Stimulated activated naive CD8-positive, alpha-beta T cell treated with anti-CD3 and anti-CD28 coated beads, Interleukin-15, amount 100 ng/mL, for 72 hours (primary cell): ENCODE results near the gene SPG7.
A peak's percentile ranks its signal among the peaks of the same experiment; 100 is the strongest.
"Not testable (repeated sequence)": the region's sequence is repeated elsewhere in the genome, so short reads cannot be mapped to it uniquely, and the experiment has no call there.

ENCODE experiments used
- ATAC-seq: fragments of 150-1000 bp; cut with Tn5 transposase; 2 replicates; pipeline ENCODE4 v1.10.0; 2021; ENCODE audit warnings: mild to moderate bottlenecking, moderate library complexity
- DNase-seq, 2 donors: peaks; one replicate each; pipeline ENCODE4 v3.0.0; 2021 to 2022
- H3K27ac Mint-ChIP-seq, 2 donors: one replicate each; pipeline ENCODE4 v1.8.0; 2022; ENCODE audit warnings: mild to moderate bottlenecking in 2 of 2, mixed read lengths in 2 of 2, moderate library complexity in 2 of 2
- H3K27me3 Mint-ChIP-seq: one replicate; pipeline ENCODE4 v1.8.0; 2022; ENCODE audit warnings: mixed read lengths
- H3K4me1 Mint-ChIP-seq: one replicate; pipeline ENCODE4 v1.8.0; 2022; ENCODE audit warnings: mild to moderate bottlenecking, mixed read lengths
- H3K4me3 Mint-ChIP-seq, 2 donors: one replicate each; pipeline ENCODE4 v1.8.0; 2022; ENCODE audit warnings: mild to moderate bottlenecking in 2 of 2, mixed read lengths in 2 of 2, moderate library complexity in 1 of 2
- H3K9me3 Mint-ChIP-seq, 2 donors: one replicate each; pipeline ENCODE4 v1.8.0; 2022; ENCODE audit warnings: mixed read lengths in 2 of 2

The SPG7 gene

GRCh38 chr16:89581045-89581695 lies 73.0 kb downstream of the SPG7 start:
- no peak overlapping the region for H3K27ac Mint-ChIP-seq
- no peaks in the 10 kb centered on the region for H3K4me1 Mint-ChIP-seq
- DNase-seq: no peak
- ATAC-seq: no peak
- no peaks in the 10 kb centered on the region for H3K9me3 Mint-ChIP-seq
- peaks cover 9% of the 10 kb centered on the region for H3K27me3 Mint-ChIP-seq
- H3K4me3 Mint-ChIP-seq: no peak overlapping the region

DNA sequence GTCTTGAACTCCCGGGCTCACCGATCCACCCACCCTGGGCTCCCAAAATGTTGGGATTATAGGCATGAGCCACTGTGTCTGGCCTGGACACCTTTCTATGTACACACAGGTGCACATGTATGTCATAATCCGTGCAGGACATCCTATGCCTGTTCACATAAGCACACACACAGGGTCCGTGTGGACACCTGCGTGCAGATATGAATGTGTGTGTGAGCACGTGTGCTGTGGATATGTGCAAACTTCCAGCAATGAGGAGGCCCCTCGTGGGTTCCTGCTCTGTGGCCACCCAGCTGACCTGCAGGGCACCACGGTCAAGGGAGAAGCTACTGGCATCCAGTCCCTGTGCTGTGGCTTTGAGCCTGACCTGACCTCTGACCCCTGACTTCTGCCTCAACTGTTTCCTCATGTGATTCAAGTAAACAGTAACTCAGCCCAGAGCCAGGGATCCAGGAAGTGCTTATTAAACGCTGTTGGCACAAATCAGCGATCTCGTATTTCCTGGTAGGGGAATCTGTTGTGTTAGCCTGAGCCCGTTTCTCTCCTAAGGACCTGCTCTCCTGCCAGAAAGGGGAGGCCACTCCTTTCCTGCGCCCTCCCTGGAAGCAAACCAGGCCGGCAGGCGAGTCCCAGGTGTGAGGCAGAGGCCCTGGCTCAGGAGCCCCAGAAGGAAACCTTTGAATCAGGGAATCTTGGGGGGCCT lies 73.8 kb downstream of the SPG7 start:
- DNase-seq (no peak), ATAC-seq (no peak)
- H3K4me1 Mint-ChIP-seq: no peaks in the 10 kb centered on the region
- no peaks in the 10 kb centered on the region for H3K9me3 Mint-ChIP-seq
- peaks cover 7% of the 10 kb centered on the region for H3K27me3 Mint-ChIP-seq
- no peak overlapping the region for H3K27ac Mint-ChIP-seq
- no peak overlapping the region for H3K4me3 Mint-ChIP-seq

GRCh38 chr16:89582614-89583196 lies 74.5 kb downstream of the SPG7 start:
- no peak overlapping the region for H3K27ac Mint-ChIP-seq
- H3K9me3 Mint-ChIP-seq: no peaks in the 10 kb centered on the region
- no peaks in the 10 kb centered on the region for H3K27me3 Mint-ChIP-seq
- DNase-seq: no peak
- no peak overlapping the region for H3K4me3 Mint-ChIP-seq
- no peak for ATAC-seq
- no peaks in the 10 kb centered on the region for H3K4me1 Mint-ChIP-seq

- H3K9me3 Mint-ChIP-seq: no peaks in the 10 kb centered on the region
- H3K27ac Mint-ChIP-seq: no peak overlapping the region
Measured at GRCh38 chr16:89583197-89583894, 75.1 kb downstream of the SPG7 start.

DNA sequence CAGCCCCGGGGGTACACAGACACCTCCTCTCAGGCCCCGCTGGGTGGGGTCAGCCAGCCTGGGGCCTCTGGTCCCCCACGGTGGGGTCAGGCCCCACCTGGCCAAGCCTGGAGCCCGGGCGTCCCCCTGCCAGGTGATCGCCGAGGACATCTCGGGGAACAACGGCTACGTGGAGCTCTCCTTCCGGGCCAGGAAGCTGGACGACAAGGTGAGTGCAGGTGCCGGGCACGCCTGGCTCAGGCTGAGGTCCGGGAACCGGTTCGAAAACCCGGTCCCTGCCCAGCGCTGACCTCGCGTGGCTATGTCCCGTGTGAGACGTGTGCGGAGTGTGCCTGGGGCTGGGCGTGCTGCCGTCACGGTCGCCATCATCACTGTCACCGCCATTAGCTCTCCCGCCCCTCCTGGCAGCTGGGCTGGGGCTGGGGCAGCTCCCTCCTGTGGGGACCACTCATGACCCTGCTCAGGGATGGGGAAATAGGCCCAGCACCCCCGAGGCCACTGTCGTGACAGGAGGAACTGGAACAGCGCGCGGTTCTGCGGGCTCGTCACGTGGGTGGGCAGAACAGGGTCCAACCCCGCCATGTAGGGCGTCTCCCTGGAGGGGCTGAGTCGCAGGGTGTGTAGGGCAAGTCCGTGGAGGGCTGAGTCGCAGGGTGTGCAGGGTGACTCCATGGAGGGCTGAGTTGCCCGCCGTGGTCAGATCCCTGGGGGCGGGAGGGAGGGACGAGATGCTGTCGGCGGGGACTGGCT lies 75.9 kb downstream of the SPG7 start:
- H3K9me3 Mint-ChIP-seq: no peaks in the 10 kb centered on the region
- no peak for ATAC-seq
- no peaks in the 10 kb centered on the region for H3K4me1 Mint-ChIP-seq
- H3K4me3 Mint-ChIP-seq: no peak overlapping the region
- no peak overlapping the region for H3K27ac Mint-ChIP-seq
- no peak for DNase-seq
- no peaks in the 10 kb centered on the region for H3K27me3 Mint-ChIP-seq

More at GRCh38 chr16:89583197-89583894, 75.1 kb downstream of the SPG7 start:
- Mint-ChIP-seq H3K4me1 (no peaks in the 10 kb centered on the region), H3K4me3 (no peak overlapping the region), H3K27me3 (no peaks in the 10 kb centered on the region)
- ATAC-seq (no peak), DNase-seq (no peak)

DNA sequence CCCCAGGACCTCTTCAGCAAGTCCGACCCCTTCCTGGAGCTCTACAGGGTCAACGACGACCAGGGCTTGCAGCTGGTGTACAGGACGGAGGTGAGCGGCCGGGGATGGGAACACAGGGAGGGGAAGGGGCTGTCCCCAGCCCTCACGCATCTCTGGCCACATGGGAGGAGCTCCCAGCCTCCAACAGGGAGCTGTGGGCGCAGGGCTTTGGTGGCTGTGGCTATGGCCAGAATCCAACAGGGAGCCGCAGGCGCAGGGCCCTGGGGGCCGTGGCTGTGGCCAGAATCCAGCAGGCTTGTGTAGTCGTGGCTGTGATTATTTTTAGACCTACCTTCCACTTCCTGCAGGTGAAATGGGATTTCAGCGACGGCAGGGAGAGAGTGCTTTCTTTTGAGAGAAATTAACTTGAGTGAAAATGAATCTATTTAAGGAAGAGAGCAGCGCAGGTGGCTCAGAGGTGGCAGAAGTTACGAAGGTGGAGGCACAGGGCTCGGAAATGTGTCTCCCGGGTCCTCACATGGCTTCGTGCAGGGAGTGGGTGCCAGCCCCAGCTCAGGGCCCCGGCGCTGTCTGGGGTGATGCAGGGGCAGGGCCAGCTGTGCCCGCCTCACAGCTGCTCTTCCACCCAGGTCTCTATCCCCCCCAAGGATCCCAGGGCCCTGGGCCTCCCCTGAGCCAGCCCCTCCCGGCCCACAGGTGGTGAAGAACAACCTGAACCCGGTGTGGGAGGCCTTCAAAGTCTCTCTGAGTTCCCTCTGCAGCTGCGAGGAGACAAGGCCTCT lies 76.8 kb downstream of the SPG7 start:
- H3K4me1 Mint-ChIP-seq: no peaks in the 10 kb centered on the region
- H3K9me3 Mint-ChIP-seq: no peaks in the 10 kb centered on the region
- ATAC-seq (no peak), DNase-seq (no peak)
- no peak overlapping the region for H3K4me3 Mint-ChIP-seq
- no peak overlapping the region for H3K27ac Mint-ChIP-seq
- H3K27me3 Mint-ChIP-seq: no peaks in the 10 kb centered on the region

DNA sequence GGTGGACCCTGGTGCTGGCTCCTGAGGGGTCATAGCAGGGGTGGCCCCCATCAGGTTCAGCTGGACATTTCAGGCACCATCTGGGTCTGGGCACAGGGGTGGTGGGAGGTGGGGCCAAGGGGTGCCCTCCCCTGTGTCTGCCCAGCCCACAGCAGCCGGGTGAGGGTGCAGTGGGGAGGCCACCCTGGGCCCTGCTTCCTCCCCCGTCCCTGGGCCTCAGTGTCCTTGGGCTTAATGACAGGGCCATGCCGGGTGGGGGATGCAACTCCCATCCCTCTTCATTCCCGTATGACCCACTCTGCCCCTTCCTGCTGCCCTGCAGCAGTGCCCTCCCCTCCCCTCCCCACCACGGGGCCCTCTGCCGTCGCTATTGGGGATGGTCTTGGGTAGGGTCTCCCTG lies 78.0 kb downstream of the SPG7 start:
- ATAC-seq: peak; percentile 39
- no peak overlapping the region for H3K27ac Mint-ChIP-seq
- no peaks in the 10 kb centered on the region for H3K27me3 Mint-ChIP-seq
- H3K9me3 Mint-ChIP-seq: no peaks in the 10 kb centered on the region
- H3K4me3 Mint-ChIP-seq: no peak overlapping the region
- DNase-seq: no peak
- no peaks in the 10 kb centered on the region for H3K4me1 Mint-ChIP-seq

DNA sequence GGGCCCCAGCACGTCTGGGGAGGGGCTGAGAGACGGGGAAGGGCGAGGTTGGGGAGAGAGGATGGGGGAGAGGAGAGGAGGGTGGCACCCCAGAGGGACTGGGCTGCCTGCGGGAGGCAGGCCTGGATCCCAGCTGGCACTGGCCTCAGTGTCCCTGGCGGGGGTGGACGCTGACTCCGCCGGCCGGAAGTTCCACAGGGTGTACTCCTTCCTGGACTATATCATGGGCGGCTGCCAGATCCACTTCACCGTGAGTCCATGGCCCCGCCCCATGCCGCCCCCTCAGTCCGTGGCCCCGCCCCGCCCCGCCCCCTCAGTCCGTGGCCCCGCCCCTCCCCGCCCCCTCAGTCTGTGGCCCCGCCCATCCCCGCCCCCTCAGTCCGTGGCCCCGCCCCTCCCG lies 78.7 kb downstream of the SPG7 start:
- Mint-ChIP-seq H3K27ac (no peak overlapping the region), H3K9me3 (no peaks in the 10 kb centered on the region), H3K4me3 (no peak overlapping the region)

DNA sequence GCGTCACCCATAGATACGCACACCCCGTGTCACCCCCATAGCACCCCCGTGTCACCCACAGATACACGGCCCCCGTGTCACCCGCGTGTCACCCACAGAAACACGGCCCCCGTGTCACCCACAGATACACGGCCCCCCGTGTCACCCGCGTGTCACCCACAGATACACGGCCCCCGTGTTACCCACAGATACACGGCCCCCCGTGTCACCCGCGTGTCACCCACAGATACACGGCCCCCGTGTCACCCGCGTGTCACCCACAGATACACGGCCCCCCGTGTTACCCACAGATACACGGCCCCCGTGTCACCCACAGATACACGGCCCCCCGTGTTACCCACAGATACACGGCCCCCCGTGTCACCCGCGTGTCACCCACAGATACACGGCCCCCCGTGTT lies 79.5 kb downstream of the SPG7 start:
- not testable (repeated sequence) for H3K4me1 Mint-ChIP-seq

More for the DNA sequence above, 78.7 kb downstream of the SPG7 start:
- Mint-ChIP-seq H3K27me3 (no peaks in the 10 kb centered on the region), H3K4me1 (no peaks in the 10 kb centered on the region)
- DNase-seq (no peak), ATAC-seq (no peak)

DNA sequence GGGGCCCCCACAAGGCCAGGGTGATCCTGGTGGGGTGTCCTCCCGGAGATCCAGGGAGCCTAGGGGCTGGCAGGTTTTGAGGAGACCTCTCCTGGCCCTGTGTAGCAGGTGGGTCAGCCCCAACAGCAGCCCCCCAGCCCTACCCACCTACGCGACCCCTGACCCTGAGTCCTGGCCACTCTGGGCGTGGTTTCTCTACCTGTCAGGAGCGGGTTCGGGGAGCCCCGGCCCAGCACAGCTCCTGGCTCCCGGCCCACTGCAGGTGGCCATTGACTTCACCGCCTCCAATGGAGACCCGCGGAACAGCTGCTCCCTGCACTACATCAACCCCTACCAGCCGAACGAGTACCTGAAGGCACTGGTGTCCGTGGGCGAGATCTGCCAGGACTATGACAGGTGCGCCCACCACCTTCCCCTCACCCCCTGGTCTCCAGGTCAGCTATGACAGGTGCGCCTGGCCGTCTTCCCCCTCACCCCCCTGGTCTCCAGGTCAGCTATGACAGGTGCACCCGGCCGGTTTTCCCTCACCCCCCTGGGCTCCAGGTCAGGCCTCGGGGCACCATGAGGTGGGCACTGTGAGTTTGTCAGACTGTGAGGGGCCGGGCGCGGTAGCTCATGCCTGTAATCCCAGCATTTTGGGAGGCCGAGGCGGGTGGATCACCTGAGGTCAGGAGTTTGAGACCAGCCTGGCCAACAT lies 80.4 kb downstream of the SPG7 start:
- Mint-ChIP-seq H3K9me3 (no peaks in the 10 kb centered on the region), H3K4me1 (peaks cover 2% of the 10 kb centered on the region), H3K27ac (no peak overlapping the region), H3K27me3 (no peaks in the 10 kb centered on the region), H3K4me3 (no peak overlapping the region)
- DNase-seq (no peak), ATAC-seq (no peak)

More for the DNA sequence above, 79.5 kb downstream of the SPG7 start:
- not testable (repeated sequence) for ATAC-seq, H3K27me3 Mint-ChIP-seq, DNase-seq, H3K9me3 Mint-ChIP-seq, H3K4me3 Mint-ChIP-seq
- peak overlapping the region in 1 of 2 donors; percentile 42 for H3K27ac Mint-ChIP-seq

GRCh38 chr16:89589241-89589926 lies 81.2 kb downstream of the SPG7 start:
- no peak for DNase-seq
- H3K27ac Mint-ChIP-seq: no peak overlapping the region
- H3K4me3 Mint-ChIP-seq: no peak overlapping the region
- H3K4me1 Mint-ChIP-seq: peaks cover 10% of the 10 kb centered on the region
- H3K9me3 Mint-ChIP-seq: no peaks in the 10 kb centered on the region
- no peaks in the 10 kb centered on the region for H3K27me3 Mint-ChIP-seq
- ATAC-seq: no peak

- H3K27me3 Mint-ChIP-seq: no peaks in the 10 kb centered on the region
- ATAC-seq (peak; percentile 89), DNase-seq (peak in 1 of 2 donors; percentile 45)
- H3K4me3 Mint-ChIP-seq: no peak overlapping the region
- no peaks in the 10 kb centered on the region for H3K9me3 Mint-ChIP-seq
- H3K27ac Mint-ChIP-seq: no peak overlapping the region
- H3K4me1 Mint-ChIP-seq: peaks cover 11% of the 10 kb centered on the region
Measured at GRCh38 chr16:89593841-89594240, 85.6 kb downstream of the SPG7 start.

DNA sequence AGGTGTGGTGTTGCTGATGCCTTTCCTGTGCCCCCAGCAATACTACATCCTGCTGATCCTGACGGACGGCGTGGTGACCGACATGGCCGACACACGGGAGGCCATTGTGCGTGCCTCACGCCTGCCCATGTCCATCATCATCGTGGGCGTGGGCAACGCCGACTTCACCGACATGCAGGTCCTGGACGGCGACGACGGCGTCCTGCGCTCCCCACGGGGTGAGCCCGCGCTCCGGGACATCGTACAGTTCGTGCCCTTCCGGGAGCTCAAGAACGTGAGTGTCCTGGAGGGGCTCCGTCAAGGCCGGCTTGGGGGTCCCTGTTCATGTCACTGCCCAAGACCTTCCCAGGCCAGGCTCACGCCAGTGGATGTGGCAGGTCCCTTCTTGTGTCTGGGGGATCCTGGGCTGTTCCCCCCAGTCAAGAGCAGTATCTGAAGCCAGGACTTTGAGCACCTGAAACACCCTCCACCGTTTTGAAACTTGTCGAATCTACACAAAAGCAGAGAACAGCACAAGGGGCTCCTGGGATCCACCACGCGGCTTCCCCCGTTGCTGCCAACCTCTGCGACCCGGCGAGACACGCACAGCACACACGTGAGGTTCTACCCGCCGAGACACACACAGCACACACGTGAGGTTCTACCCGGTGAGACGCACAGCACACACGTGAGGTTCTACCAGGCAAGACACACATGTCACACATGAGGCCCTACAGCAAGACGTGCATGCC lies 87.3 kb downstream of the SPG7 start:
- DNase-seq (no peak), ATAC-seq (no peak)
- no peaks in the 10 kb centered on the region for H3K27me3 Mint-ChIP-seq
- H3K9me3 Mint-ChIP-seq: no peaks in the 10 kb centered on the region
- H3K4me1 Mint-ChIP-seq: peaks cover 15% of the 10 kb centered on the region
- no peak overlapping the region for H3K27ac Mint-ChIP-seq
- H3K4me3 Mint-ChIP-seq: no peak overlapping the region
